ELF-1 (cell line): ENCODE measurements around the gene KCTD17.

Experiments used
- DNase-seq: peaks from one replicate; pipeline ENCODE4 v3.0.0-alpha.2; 2016; ENCODE audit warnings: low read depth, low spot score

The KCTD17 gene

DNA sequence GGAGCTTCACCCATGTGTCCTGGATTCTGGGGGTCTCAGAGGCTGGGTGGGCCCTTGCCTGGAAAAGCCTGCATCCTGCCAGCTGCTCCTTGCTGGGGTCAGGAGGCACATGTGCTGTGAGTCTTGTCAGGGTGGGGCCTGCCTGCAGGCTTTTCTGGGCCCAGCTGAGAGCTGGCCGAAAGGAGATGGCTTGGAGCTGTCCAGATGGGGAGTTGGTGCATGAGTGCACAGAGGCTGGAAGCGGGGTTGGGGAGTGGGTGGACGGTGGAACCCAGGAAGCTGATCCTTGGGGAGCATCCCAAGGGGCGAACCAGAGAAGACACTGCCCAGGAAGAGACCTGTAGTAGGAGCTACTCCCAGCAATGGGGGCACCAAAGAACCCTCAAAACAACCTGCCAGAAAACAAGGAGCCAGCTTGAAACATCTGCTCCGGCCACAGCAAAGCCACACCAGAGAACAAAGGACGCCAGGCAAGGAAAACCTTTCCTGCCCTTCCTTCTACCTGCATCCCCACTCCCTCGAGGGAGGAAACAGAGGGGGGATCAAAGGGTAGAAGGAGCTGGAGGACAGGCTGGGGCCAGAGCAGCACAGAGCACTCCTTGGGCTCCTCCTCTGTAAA is 8.2 kb upstream of the KCTD17 start:
- no peak for DNase-seq

DNA sequence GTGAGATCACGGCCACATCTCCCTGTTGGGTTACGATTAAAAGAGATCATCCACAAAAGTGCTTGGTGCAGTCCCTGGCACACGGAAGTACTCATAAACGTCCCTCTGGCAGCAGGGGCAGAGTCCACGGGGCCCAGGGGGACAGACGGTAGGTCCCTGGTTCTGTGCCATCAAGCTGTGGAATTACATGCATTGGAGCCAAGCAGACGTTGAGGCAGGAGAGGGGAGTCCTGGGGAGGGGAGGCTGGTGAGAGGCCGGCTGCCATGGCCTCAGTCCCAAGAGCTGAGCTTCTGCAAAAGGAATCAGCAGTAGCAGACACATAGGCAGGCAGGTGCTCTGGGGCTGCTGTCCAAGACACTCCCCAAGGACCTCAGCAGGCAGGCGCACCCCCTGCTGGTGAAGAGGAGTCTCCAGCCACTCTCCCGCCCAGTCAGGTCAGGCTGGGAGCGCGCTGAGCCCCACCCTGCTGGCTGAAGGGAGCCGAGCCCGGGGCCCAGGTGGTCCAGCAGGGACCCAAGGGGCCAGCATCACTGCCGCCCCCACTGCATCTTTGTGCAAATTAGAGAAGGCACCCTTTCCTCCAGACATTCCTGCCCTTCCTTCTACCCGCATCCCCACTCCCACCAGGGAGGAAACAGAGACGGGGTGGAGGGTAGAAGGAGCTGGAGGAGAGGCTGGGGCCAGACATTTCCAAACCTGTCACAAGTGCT is 7.6 kb upstream of the KCTD17 start:
- peak; percentile 75 for DNase-seq

DNA sequence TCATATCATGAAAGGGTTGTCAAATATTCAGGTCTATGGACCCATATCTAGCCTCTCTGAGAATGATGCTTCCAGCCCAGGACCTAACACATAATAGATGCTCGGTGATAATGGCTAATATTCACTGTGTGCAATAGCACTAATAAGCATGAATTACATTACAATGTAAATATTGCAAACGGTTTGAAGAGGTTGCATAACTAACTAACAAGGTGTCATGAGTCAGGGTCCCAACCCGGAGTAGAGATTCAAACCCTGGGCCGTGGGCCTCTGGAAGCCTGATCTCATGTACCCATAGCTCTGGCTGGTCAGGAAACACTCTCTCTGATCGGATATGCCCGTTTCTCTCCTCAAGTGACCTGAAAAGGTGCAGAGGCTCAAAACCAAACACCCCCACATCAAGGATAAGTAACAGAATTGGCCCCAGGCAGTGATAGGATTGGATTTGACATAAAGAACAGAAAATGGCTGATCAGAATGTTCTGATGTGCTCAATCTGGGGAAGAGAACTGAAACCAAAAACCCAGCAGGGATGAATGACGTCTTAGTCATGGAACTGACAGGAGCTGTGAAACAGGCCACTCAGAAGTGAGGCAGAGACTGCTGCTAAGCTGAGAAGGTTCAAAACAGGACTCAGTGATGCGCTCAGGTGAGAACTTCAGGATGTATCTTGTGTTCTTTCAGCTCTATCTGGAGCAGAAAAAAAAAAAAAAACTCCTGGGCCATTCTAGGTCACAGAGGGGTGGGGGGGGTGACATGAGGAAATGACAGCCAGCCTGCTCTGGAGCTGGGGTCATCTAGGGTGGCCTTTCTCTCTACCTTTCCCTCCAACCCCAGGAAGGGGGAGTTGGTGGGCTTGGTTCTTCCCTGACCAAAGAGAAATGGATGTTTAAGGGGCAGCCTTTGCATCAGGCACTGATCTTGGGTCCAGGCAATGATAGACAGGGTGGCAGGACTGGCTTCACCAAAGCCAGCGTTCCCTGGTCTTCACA is 6.6 kb upstream of the KCTD17 start:
- no peak for DNase-seq

DNA sequence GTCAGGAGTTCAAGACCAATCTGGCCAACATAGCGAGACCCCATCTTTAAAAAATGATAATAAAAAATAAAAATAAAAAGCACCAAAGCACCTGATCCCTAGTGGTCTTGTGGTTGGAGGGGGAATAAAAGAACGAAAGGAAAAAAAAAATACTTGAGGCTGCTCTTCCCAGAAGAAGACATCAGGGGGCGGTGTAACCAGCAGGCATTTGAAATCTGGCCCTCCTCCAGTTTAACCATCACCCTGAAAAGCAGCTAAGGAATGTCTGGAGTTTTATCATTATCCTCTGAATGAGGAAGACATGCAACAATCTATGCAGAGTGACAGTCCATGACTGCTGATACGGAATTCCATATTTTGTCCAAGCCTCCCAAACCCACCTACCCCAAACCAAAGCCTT is 5.6 kb upstream of the KCTD17 start:
- peak; percentile 38 for DNase-seq

DNA sequence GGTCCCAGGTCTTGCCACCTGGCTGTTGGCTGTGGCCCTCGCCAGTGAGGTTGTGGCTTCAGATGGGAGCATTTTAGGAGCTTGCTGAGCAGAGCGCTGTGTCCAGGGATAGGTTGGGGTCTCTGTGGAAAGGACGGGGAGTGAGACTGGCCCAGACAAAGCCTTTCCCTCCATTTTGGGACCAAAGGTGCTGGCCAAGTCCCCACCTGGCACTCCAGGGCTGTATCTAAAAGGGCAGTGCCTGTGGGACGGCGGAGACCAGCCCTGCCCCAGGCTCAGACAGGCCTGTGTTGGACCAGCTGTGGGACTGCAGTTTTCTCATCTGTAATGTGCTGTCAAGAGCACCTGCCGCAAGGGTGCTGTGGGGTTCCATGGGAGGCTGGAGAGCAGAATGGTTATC is 5.0 kb upstream of the KCTD17 start:
- no peak for DNase-seq

DNA sequence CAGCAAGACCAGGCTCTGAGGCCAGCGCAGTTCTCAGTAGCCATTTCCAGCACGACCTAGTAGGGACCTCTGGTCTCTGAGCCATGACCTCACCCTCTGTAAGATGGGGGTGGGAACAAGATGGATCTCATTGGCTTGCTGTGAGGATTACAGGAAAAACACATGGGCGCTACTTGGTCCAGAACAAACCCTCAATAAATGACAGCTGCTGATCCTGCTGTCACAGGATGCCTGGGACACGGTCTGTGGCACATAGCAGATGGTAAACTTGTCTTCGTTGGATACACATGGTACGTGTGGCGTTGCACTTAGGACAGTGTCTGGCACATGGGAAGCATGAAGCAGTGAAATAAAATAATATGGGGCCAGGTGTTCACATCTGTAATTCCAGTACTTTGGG is 4.5 kb upstream of the KCTD17 start:
- no peak for DNase-seq

DNA sequence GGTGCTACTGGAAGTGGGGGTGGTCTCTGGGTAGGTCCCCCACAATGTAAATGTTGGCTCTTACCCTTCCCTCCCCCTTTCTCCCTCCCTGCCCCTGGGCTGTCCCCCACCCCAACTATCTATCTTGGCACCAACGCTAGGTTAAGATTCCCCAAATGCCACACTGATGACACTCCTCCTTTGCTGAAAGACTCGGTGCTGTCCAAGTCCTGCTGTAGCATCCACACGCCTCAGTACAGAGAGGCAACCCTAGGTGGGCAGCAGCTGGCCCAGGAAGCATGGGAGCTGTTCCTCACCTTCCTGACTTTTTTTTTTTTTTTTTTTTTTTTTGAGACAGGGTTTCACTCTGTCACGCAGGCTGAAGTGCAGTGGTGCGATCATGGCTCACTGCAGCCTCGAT is 3.4 kb upstream of the KCTD17 start:
- no peak for DNase-seq

DNA sequence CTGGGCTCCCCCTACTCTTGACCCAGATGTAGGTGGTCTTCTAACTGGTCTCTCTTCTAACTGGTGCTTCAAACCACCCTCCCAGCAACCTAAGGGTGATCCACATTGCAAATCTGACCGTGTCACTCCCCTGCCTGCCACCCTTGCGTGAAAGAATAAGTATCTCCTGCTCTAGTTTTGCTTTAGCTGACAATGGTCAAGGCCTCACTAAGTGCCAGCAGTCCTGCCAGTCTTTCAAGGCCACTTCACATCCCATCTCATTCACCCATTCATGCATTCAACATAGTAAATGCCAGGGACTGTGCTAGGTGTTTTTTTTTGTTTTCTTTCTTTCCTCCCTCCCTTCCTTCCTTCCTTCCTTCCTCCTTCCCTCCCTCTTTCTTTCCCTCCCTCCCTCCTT is 2.3 kb upstream of the KCTD17 start:
- DNase-seq: no peak

DNA sequence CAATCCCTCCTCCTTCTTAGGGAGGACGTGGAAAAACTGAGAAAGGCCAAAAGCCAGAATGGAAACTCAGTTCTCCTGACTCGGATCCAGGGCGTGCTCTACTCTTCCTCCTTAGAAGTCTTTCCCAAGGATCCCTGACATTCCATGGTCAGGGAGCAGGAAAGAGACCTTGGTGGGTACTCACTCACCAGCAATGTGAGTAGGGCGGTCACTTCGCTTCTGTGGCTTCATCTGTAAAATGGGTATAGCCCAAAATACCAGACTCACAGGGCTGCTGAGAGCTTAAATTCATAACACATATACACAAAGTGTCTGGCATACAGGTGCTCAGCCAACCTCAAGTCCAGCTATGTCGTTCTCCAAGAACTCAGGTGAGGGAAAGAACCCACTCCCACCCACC is 629 bp upstream of the KCTD17 start:
- no peak for DNase-seq

DNA sequence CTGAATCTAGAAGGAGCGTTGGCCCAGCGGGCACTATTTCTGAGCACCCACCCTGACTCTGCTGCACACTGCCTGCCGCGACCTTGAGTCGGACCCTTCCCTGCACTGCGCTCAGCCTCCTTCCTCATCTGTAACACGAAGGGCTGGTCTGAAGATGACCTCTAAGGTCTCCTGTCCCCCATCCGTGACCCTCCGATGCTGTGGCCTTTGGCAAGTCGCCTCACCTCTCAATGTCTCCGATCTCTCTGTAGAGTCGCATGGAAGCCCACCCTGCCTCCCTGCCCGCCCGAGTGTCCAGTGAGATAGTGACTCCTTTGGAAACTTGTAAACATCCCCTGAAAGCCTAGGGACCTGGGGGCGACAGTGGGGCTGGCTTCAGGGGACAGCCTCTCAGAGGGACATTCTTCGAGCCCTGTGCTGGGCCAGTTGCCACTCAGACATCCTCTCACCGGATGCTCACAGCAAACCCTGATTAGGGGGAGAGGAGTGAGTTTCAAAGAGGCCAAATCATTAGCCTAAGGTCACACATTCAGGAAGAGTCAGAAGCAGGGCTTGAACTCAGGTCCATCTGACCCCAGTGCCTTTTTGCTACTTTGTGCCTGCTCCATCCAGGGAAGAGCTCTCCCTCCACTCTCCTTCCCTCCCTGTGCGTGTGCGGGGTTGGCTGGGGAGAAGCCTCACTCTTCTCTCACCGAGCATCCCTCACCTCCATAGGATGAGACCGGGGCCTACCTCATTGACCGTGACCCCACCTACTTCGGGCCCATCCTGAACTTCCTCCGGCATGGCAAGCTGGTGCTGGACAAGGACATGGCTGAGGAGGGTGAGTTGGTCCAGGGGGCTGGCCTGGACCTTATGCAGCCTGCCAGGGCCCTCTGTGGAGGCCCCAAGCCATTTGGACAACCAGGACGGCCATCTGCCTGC is 1.1 kb downstream of the KCTD17 start:
- no peak for DNase-seq

DNA sequence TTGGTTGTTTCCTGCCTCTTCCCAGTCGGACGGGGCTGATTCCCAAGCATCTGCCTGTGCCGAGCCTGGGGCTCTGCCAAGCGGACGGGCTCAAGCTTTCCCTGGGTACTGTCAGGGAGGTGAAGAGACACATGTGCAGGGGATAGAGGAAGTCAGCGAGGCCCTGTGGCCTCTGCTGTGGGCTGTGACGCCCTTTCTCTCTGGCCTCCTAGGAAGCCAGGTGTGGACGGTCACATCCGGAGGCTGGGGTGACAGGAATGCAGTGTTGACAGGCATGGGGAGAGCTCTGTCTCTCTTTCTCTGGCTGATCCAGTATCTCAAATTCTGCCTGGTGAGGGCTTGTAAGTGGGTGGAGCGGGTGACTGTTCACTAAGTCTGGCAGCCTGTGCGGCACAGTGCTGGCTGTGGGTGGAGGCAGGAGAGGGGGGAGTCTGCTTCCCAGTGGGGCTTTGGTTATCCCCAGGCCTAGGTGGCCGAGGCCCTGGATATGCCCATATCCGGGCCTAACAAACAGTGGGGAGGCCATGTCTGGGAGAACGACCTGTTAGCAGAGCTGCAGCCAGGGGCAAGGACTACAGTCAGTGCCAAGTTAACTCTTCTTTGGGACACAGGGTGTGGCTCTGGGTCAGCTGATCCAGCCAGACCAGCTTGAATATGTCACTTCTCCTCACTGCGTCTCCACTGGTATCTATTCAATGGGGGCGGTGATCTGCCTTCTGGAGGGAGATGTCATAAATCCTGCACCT is 1.9 kb downstream of the KCTD17 start:
- no peak for DNase-seq

DNA sequence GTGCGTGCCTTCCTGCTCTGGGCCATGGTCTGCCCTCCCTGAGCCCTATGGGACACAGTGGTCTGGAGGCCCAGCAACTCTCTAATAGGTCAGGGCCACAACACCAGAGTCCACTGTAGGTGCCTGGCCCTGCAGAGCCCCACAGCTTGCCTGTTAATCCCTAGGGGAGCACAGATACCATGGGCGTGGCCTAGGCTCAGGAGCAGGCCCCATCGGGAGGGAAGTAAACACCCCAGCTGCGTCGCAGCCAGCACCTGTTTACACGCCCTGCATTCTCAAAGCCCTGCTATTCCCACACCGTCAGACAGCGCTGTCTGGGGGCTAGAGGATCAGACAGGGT is 2.5 kb downstream of the KCTD17 start:
- DNase-seq: no peak

DNA sequence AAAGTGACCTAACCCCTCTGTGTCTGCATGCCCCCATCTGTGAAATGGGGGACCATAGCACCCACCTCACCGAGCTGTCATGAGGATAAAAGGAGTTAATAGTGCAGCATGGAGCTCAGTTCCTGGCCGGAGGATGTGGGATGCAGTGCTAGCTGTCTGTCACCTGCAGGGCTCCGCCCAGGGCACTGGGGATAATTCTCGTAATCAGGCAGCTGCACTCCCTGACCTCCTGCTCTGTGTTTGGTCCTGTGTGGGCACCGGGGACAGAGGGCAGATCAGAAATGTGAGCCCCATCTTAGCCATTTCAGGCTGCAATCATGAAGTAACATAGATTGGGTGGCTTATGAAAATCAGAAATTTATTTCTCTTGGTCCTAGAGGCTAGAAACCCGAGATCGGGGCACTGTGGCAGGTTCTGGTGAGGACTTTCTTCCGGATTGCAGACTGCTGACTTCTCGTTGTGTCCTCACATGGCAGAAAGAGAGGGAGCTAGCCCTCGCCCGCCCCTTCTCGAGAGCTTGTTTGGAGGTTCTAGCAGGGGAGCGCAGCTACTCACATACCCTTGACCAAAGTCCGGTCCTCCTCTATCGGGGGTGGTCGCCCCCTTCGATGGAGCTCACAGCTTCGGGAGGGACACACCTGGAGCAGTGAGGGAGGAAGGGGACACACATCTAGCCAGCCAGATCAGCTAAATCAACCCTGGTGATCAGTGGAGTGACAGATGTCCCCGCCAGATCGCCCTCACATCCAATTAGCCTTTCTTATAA is 3.2 kb downstream of the KCTD17 start:
- no peak for DNase-seq

DNA sequence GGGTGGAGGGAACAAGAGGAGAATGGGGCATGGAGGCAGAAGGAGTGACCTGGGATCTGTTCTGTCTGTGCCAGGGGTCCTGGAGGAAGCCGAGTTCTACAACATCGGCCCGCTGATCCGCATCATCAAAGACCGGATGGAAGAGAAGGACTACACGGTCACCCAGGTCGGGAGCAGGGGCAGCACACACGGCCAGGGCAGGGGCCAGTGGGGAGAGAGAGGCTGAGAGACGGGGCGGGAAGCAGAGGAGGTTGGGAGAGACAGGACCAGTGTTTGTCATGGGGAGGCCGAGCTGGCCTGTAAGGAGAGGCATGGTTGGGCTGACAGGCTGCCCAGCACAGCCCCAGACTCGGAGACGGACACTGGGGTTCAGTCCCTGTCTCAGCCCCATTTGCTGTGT is 4.7 kb downstream of the KCTD17 start:
- no peak for DNase-seq

DNA sequence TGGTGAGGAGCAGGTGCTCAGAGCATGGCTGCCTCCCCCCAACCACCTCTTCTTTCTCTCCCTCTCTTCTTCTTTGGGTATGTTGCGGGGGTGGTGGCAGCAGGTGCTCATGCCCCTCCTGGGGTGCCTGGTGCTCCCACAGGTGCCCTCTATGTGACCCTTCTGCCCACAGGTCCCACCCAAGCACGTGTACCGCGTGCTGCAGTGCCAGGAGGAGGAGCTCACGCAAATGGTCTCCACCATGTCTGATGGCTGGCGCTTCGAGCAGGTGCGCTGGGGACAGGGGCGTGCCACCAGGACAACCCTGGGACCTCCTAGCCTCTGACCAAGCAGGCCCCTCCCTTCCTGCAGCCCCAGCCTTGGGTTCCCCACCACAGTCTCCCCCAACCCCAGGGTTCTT is 5.7 kb downstream of the KCTD17 start:
- DNase-seq: no peak

DNA sequence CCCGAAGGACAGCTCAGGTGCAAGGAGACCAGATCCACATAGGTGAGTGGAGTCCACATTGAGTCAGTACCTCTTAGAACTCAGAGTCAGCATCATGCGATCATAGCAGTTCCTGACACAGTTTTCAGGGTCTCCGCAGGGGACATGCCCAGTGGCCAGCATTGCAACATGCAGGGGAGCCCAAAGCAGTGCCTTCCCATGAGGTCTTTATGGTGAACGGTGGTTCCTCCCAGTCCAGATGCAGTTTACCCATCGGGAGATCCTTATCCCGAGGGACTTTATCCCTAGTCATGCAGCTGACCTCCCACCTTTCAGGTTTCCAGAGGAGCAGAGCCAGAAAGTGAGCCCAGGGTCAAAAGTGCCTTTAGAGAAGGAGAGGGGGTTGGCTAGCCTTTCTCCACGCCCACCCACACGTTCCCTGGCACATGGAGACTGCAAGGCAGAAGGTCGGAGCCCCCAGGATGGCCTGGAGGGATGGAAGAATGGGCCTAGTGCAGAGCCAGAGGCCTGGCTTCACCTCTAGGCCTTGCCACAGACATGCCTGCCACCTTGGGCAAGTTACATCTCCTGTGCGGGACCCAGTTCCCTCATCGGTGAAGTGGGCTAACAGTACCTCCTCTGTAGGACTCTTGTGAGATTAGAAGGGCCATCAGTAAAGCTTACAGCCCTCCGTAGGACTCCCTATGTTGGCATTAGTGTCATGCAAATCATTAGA is 6.4 kb downstream of the KCTD17 start:
- DNase-seq: no peak

DNA sequence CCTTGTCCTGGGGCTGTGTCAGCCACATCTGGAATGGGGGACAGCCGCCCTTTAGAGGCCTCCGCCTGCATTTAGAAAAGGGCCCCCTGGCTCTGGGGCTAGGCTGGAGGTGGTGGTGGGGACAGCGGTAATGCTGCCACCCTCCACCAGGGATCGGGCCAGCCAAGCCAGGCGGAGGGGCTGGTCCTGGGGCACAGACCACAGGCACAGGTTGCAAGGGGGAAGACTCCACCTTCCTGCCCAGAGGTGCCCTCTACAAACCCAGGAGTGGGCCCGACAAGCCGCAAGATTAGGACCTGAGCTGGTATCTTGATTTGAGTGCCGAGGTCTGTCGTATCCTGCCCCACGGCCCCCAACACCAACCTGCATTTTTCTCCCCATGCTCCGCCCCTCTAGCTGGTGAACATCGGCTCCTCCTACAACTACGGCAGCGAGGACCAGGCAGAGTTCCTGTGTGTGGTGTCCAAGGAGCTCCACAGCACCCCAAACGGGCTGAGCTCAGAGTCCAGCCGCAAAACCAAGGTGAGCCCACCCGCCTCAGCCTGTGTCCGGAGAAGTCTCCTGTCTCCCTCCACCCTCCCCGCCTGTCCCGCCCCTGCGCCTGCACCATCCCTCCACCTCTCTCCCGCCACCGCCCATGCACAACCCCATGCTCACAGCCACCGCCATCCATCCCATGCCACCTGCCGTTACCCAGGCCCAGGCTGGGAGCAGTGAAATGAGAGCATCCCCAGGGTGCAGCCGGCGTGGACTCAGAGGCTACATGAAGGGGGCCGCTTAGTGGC is 7.6 kb downstream of the KCTD17 start:
- DNase-seq: no peak

DNA sequence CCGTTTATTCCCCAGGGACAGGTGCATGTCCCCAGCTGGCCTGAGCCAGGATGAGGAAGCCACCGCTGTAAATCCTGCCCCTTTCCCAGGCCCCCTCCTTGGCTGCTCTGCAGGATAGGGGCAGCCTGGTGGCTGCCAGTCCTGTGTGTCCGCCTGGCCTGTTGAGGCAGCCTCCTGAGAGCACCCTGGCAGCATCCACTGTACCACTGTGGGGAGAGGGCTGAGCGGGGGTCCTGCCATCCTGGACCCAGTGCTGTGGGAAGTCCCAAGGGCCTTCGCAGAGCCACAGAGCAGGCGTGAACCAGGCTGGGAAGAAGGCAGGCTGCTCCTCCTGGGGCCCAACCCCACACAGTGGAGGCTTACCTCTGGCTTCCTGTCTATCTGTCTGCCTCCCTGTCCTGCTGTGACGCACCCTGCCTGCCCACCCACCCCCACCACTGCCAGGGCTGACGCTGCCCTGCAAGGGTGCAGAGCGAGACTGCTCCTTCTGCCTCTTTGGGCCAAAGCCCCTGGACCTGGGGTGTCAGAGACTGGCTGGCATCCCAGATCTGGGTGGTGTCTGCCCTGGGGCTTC is 8.4 kb downstream of the KCTD17 start:
- no peak for DNase-seq
